Mesenchymal stem cell (in vitro differentiated cells and primary cell): ENCODE results near the gene HCN1.

Experiments used
- DNase-seq: peaks from one replicate; pipeline ENCODE4 v3.0.0-alpha.2; 2013
- H2AFZ ChIP-seq: one replicate; pipeline ENCODE4 v1.6.1; 2013; ENCODE audit warnings: low read depth, mild to moderate bottlenecking, control low read depth, inconsistent platforms, low read length, moderate library complexity
- H2AK5ac ChIP-seq: 2 replicates; pipeline ENCODE4 v1.6.1; 2013; ENCODE audit warnings: low read length, moderate library complexity, mild to moderate bottlenecking, inconsistent platforms; ENCODE audit not compliant: severe bottlenecking
- H2BK120ac ChIP-seq: one replicate; pipeline ENCODE4 v1.6.1; 2013; ENCODE audit warnings: low read depth, mild to moderate bottlenecking, inconsistent platforms, low read length, moderate library complexity
- H2BK12ac ChIP-seq, 2 experiments: one replicate each; pipeline ENCODE4 v1.6.1; 2013; ENCODE audit warnings: inconsistent platforms in 2 of 2, low read length in 2 of 2, mild to moderate bottlenecking in 2 of 2, moderate library complexity in 2 of 2, control low read depth in 1 of 2
- H2BK15ac ChIP-seq: one replicate; pipeline ENCODE4 v1.6.1; 2013; ENCODE audit warnings: mild to moderate bottlenecking, low read depth, inconsistent platforms; ENCODE audit not compliant: poor library complexity, severe bottlenecking
- H2BK5ac ChIP-seq: 2 replicates; pipeline ENCODE4 v1.6.1; 2013; ENCODE audit warnings: low read depth, mild to moderate bottlenecking, low read length, control low read depth, inconsistent platforms; ENCODE audit not compliant: poor library complexity, severe bottlenecking
- H3K14ac ChIP-seq, 2 experiments: one replicate each; pipeline ENCODE4 v1.6.1; 2013; ENCODE audit warnings: inconsistent platforms in 2 of 2, low read length in 2 of 2, control low read depth in 1 of 2, mild to moderate bottlenecking in 1 of 2, moderate library complexity in 1 of 2
- H3K18ac ChIP-seq, 2 experiments: one replicate each; pipeline ENCODE4 v1.6.1; 2013; ENCODE audit warnings: inconsistent platforms in 2 of 2, low read length in 2 of 2, control low read depth in 1 of 2, low read depth in 1 of 2, mild to moderate bottlenecking in 1 of 2
- H3K23ac ChIP-seq, 2 experiments: one replicate each; pipeline ENCODE4 v1.6.1; 2013; ENCODE audit warnings: inconsistent platforms in 2 of 2, low read length in 2 of 2, mild to moderate bottlenecking in 2 of 2, moderate library complexity in 2 of 2, control low read depth in 1 of 2
- H3K27ac ChIP-seq: 2 replicates; pipeline ENCODE4 v1.5.1; 2013; ENCODE audit warnings: mild to moderate bottlenecking, moderate library complexity, low read length, control low read depth, inconsistent platforms; ENCODE audit not compliant: poor library complexity, severe bottlenecking
- H3K27me3 ChIP-seq, 2 experiments: 2 replicates each; pipeline versions ENCODE4 v1.6.1 to v1.7.0; 2013; ENCODE audit warnings: low read length in 2 of 2, mild to moderate bottlenecking in 2 of 2, moderate library complexity in 2 of 2, control low read depth in 1 of 2, inconsistent platforms in 1 of 2; ENCODE audit not compliant: control insufficient read depth in 1 of 2, insufficient read depth in 1 of 2
- H3K36me3 ChIP-seq, 2 experiments: 2 replicates each; pipeline versions ENCODE4 v1.6.1 to v1.7.0; 2013; ENCODE audit warnings: low read length in 2 of 2, control low read depth in 1 of 2, inconsistent platforms in 1 of 2, low read depth in 1 of 2, mild to moderate bottlenecking in 1 of 2; ENCODE audit not compliant: insufficient read depth in 2 of 2, control insufficient read depth in 1 of 2
- H3K4ac ChIP-seq, 2 experiments: one replicate each; pipeline ENCODE4 v1.6.1; 2013; ENCODE audit warnings: inconsistent platforms in 2 of 2, low read length in 2 of 2, mild to moderate bottlenecking in 2 of 2, moderate library complexity in 2 of 2, control low read depth in 1 of 2, low read depth in 1 of 2
- H3K4me1 ChIP-seq: 2 replicates; pipeline ENCODE4 v1.6.1; 2013; ENCODE audit warnings: low read depth, low read length, control low read depth; ENCODE audit not compliant: control insufficient read depth, insufficient read depth
- H3K4me2 ChIP-seq: 2 replicates; pipeline ENCODE4 v1.6.1; 2013; ENCODE audit warnings: low read length, mild to moderate bottlenecking, inconsistent platforms; ENCODE audit not compliant: poor library complexity, severe bottlenecking
- H3K4me3 ChIP-seq, 2 experiments: 2 replicates each; pipeline versions ENCODE4 v1.5.1 to v1.7.0; 2013; ENCODE audit warnings: low read length in 2 of 2, mild to moderate bottlenecking in 2 of 2, control low read depth in 1 of 2, low read depth in 1 of 2; ENCODE audit not compliant: insufficient read depth in 1 of 2
- H3K79me1 ChIP-seq: replicated peaks from 2 replicates; pipeline ENCODE4 v1.6.1; 2013; ENCODE audit warnings: mild to moderate bottlenecking, control low read depth, low read length, inconsistent platforms; ENCODE audit not compliant: poor library complexity, severe bottlenecking
- H3K9ac ChIP-seq: 2 replicates; pipeline ENCODE4 v1.7.0; 2013; ENCODE audit warnings: mild to moderate bottlenecking, low read length, moderate library complexity
- H3K9me3 ChIP-seq: 2 replicates; pipeline ENCODE4 v1.7.0; 2013; ENCODE audit warnings: mild to moderate bottlenecking, low read length; ENCODE audit not compliant: control insufficient read depth
- H4K8ac ChIP-seq: one replicate; pipeline ENCODE4 v1.6.1; 2013; ENCODE audit warnings: inconsistent platforms, mild to moderate bottlenecking, low read length, moderate library complexity
- H4K91ac ChIP-seq: one replicate; pipeline ENCODE4 v1.6.1; 2013; ENCODE audit warnings: mild to moderate bottlenecking, low read length, inconsistent platforms
- WGBS: methylation state at CpG from one replicate; pipeline ENCODE4 v1.1.7; 2013; ENCODE audit warnings: mixed read lengths; 5-methylcytosine and 5-hydroxymethylcytosine counted together

HCN1 gene

GRCh38 chr5:45205403-45205961 is 490.7 kb downstream of the HCN1 start:
- no peaks in the 10 kb centered on the region for H3K79me1 ChIP-seq
- H4K91ac ChIP-seq: no peak overlapping the region
- no peak overlapping the region for H2BK5ac ChIP-seq
- WGBS: 82% methylated on average over 4 of the region's 4 CpGs
- no peaks in the 10 kb centered on the region for H3K4me1 ChIP-seq
- H3K27me3 ChIP-seq: no peaks in the 10 kb centered on the region
- no peak overlapping the region for H3K27ac ChIP-seq
- no peak overlapping the region for H3K4me3 ChIP-seq
- H3K14ac ChIP-seq: no peak overlapping the region
- no peak overlapping the region for H2AFZ ChIP-seq
- peaks cover 3% of the 10 kb centered on the region for H3K9me3 ChIP-seq
- H2AK5ac ChIP-seq: no peak overlapping the region
- no peak overlapping the region for H2BK12ac ChIP-seq
- no peak overlapping the region for H3K4me2 ChIP-seq
- no peak overlapping the region for H3K9ac ChIP-seq
- no peak overlapping the region for H3K18ac ChIP-seq
- no peaks in the 10 kb centered on the region for H3K36me3 ChIP-seq
- H4K8ac ChIP-seq: no peak overlapping the region
- no peak overlapping the region for H2BK15ac ChIP-seq
- H3K23ac ChIP-seq: no peak overlapping the region
- no peak for DNase-seq
- H2BK120ac ChIP-seq: no peak overlapping the region
- no peak overlapping the region for H3K4ac ChIP-seq
